ENCODE data around the gene PDGFD. TPM values are rescaled to one million over a fixed set of nuclear protein-coding genes. Genes with fewer than 3 reads are reported as not detected.

PDGFD gene
- polyA plus RNA-seq, 1 donor from 2014 or later: 1.0 TPM

DNA sequence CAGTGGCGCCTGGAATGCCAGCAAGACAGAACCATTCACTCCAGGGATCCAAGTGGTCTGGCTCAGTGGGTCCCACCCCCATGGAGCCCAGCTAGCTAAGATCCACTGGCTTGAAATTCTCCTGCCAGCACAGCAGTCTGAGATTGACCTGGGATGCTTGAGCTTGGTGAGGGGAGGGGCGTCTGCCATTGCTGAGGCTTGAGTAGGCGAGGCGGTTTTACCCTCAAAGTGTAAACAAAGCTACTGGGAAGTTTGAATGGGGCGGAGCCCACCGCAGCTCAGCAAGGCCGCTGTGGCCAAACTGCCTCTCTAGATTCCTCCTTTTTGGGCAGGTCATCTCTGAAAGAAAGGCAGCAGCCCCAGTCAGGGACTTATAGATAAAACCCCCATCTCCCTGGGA, 253.2 kb downstream of the PDGFD start:
- Histone ChIP-seq H3K9me2 (ENCODE audit: insufficient read depth, low read length) (no peaks in the 10 kb centered on the region), H3K4me2 (ENCODE audit: low read length) (no peak overlapping the region), H3K36me3 (ENCODE audit: insufficient read depth, low read length) (no peaks in the 10 kb centered on the region), H4K20me1 (ENCODE audit: insufficient read depth) (no peaks in the 10 kb centered on the region), H3K4me3 (ENCODE audit: low read length) (no peak overlapping the region), H3K27ac (ENCODE audit: low read length) (no peak overlapping the region), H3K9me3 (ENCODE audit: low read length) (no peaks in the 10 kb centered on the region), H2AFZ (ENCODE audit: low read depth, low read length) (no peak overlapping the region), H3K27me3 (ENCODE audit: insufficient read depth, low read depth, low read length) (no peaks in the 10 kb centered on the region), H3F3A (ENCODE audit: insufficient read depth, low read length, poor library complexity, severe bottlenecking) (no peaks in the 10 kb centered on the region), H3K9ac (ENCODE audit: low read length) (no peak overlapping the region), H3K79me2 (replicated peaks; ENCODE audit: insufficient read depth, low read length) (no peaks in the 10 kb centered on the region)
- TF ChIP-seq REST (IDR thresholded peaks at IDR 0.05; ENCODE audit: borderline replicate concordance) (no peak), RAD21 (conservative IDR thresholded peaks at IDR 0.05) (no peak), POLR2AphosphoS5 (IDR thresholded peaks at IDR 0.05) (no peak), SMC3 (conservative IDR thresholded peaks at IDR 0.05; ENCODE audit: poor library complexity) (no peak), TAF1 (IDR thresholded peaks at IDR 0.05; ENCODE audit: low read depth) (no peak), EZH2 (IDR thresholded peaks at IDR 0.05; ENCODE audit: borderline replicate concordance, insufficient read depth, low read length, poor library complexity, severe bottlenecking) (no peak), CTCF (IDR thresholded peaks at IDR 0.05; ENCODE audit: poor library complexity, severe bottlenecking) (no peak), EP300 (conservative IDR thresholded peaks at IDR 0.05; ENCODE audit: poor library complexity, severe bottlenecking) (no peak), MXI1 (conservative IDR thresholded peaks at IDR 0.05; ENCODE audit: poor library complexity, severe bottlenecking) (no peak)

GRCh38 chr11:103907548-103908455, 256.1 kb downstream of the PDGFD start:
- Histone ChIP-seq H3F3A (ENCODE audit: insufficient read depth, low read length, poor library complexity, severe bottlenecking) (no peaks in the 10 kb centered on the region), H3K79me2 (replicated peaks; ENCODE audit: insufficient read depth, low read length) (no peaks in the 10 kb centered on the region), H3K27me3 (ENCODE audit: insufficient read depth, low read depth, low read length) (no peaks in the 10 kb centered on the region), H3K27ac (ENCODE audit: low read length) (no peak overlapping the region), H4K20me1 (ENCODE audit: insufficient read depth) (no peaks in the 10 kb centered on the region), H3K36me3 (ENCODE audit: insufficient read depth, low read length) (no peaks in the 10 kb centered on the region), H3K9me3 (ENCODE audit: low read length) (no peaks in the 10 kb centered on the region), H3K4me2 (ENCODE audit: low read length) (no peak overlapping the region), H3K9me2 (ENCODE audit: insufficient read depth, low read length) (no peaks in the 10 kb centered on the region), H2AFZ (ENCODE audit: low read depth, low read length) (no peak overlapping the region), H3K9ac (ENCODE audit: low read length) (no peak overlapping the region), H3K4me3 (ENCODE audit: low read length) (no peak overlapping the region)
- TF ChIP-seq EZH2 (IDR thresholded peaks at IDR 0.05; ENCODE audit: borderline replicate concordance, insufficient read depth, low read length, poor library complexity, severe bottlenecking) (no peak), REST (IDR thresholded peaks at IDR 0.05; ENCODE audit: borderline replicate concordance) (no peak), EP300 (conservative IDR thresholded peaks at IDR 0.05; ENCODE audit: poor library complexity, severe bottlenecking) (no peak), RAD21 (conservative IDR thresholded peaks at IDR 0.05) (no peak), MXI1 (conservative IDR thresholded peaks at IDR 0.05; ENCODE audit: poor library complexity, severe bottlenecking) (no peak), CTCF (IDR thresholded peaks at IDR 0.05; ENCODE audit: poor library complexity, severe bottlenecking) (no peak), SMC3 (conservative IDR thresholded peaks at IDR 0.05; ENCODE audit: poor library complexity) (no peak), POLR2AphosphoS5 (IDR thresholded peaks at IDR 0.05) (no peak), TAF1 (IDR thresholded peaks at IDR 0.05; ENCODE audit: low read depth) (no peak)

All from neural cell (in vitro differentiated cells).